DMS114 treated with DMSO at 0.1 percent for 48 hours (cell line): Measurements from ENCODE around the gene ASGR1.

ENCODE experiments used
- DNase-seq: peaks from one replicate; lab custom pipeline; 2025; ENCODE audit not compliant: unreplicated experiment; lab: John Stamatoyannopoulos, UW

ASGR1 gene

DNA sequence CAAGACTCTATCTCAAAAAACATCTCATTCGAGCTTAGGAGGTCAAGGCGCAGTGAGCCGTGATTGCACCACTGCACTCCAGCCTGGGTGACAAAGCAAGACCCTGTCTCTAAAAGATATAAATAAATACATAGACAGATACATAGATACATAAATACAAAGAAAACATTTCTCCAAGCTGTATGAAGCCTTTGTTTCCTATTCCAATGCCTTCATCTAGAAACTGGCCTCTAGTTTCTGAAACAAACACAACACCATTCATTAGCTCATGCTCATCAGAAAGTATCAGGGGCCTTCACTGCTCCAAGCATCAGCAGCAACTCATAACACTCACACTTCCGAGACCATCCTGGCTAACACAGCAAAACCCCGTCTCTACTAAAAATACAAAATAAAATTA lies 54.2 kb downstream of the ASGR1 start:
- no peak for DNase-seq

DNA sequence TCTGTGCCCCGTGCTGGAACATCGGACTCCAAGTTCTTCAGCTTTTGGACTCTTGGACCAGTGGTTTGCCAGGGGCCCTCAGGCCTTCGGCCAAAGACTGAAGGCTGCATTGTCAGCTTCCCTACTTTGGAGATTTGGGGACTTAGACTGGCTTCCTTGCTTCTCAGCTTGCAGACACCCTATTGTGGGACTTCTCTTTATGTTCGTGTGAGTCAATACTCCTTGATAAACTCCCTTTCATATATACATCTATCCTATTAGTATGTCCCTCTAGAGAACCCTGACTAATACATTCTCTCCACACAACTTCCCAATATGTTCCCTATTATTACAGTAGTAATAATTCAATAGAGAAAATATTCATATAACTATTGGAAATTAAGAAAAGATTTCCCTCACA lies 55.3 kb downstream of the ASGR1 start:
- DNase-seq: no peak
